HG03095 (cell line): Measurements from ENCODE around the gene TMEM132C.

Source experiments
- ATAC-seq: cut with Tn5 transposase; IDR thresholded peaks from one replicate; pipeline ENCODE4 v1.9.1; 2021; ENCODE audit warnings: moderate library complexity; ENCODE audit not compliant: unreplicated experiment

TMEM132C gene

GRCh38 chr12:128288357-128288756, 21.4 kb downstream of the TMEM132C start:
- ATAC-seq = no peak

DNA sequence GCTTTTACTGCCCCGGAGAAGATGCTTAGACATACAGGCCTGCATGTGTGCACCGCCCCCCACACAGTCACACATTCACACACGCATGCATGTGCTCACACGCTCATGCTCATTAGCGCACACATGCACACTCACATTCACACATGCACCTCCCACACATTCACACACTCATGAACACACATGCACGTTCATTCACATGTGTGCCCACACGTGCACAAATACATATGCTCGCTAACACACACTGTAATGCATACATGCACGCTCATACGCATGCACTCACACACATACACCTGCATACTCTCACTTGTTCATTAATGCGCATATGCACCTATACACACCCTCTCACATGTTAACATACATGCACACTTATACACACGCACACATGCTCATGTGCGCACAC, 21.9 kb downstream of the TMEM132C start:
- ATAC-seq = no peak

DNA sequence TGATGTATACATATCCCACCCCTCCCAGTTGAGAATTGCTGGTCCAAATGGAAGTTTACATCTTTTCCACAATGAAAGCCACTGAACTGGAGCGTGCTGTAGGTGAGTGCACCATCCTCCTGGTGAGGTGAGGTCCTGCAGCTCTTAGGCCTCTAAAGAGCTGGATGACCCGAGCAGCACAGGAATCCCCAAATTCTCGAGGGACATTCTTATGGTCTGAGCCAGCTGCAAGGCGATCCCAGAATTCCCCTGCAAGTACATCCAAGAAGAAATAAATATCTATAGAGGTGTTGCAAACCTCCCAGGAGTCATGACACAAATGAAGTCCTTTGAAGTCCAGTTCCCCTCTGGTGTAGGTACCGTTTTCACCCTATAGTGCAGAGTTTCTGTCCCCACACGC, 24.0 kb downstream of the TMEM132C start:
- no peak for ATAC-seq

DNA sequence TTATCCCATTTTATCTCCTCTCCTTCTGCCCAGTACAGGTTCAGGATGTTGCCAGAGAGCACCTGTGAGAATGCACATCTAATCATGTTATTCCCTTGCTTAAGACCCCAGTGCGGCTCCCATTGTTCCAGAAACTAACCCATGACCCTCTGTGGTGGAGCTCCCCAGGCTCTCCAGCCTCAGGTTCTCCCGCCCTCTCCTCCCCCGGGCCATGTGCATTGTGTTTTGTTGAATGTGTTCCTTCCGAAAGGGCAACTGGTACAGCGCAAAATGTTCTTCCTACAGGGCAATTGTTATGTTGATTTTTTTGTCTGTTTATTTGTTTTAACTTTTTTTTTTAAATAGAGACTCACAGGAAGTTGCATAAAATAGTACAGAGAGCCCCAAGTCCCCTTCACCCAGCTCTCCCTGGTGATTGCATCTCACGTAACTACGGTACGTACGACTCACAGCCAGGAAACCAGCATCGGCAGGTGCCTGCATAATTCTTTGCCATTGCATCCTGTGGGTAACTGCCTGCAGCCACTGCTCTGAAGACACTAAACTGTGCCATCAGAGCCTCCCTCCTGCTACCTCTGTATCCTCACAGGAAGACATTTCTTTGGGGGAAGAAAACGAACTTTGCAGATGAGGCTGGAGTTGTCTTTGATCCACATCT, 31.2 kb downstream of the TMEM132C start:
- no peak for ATAC-seq

- no peak for ATAC-seq
Observed at GRCh38 chr12:128305336-128305892, 38.4 kb downstream of the TMEM132C start.

DNA sequence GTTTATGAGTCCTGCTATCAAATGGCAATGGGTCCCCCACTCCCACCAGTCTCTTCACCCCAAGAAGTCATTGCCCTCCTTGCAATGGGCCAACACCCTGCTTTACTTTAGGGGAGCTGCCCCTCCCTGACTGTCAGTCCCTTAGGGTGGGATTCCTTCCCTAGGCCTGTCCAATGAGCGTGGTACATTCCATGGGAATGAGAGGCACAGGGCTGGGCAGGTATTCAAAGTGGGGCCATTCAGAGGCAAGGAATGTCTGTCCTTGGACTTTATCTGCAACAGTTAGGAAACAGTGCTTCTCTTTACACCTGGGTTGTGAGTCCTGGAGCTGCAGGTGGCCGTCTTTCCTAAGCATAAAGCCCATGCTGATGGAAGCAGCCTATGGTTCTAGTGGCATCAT, 40.8 kb downstream of the TMEM132C start:
- ATAC-seq = no peak

DNA sequence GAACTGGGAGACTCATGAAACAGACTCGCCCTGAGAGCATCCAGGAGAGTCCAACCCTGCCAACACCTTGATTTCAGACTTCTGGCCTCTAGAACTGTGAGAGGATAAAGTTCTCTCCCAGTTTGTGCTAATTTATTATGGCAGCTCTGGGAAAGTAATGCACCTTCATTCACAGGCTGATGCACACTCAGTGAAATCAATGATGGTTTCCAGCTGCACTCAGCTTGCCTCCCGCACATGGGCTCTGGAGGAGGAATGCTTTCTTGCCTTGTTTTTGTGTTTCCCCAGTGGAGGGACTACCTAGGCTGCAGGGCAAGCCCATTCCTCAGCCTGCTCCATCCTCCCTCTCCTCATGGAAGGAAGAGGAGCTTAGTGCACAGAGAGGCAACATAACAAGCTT, 45.7 kb downstream of the TMEM132C start:
- ATAC-seq = no peak

DNA sequence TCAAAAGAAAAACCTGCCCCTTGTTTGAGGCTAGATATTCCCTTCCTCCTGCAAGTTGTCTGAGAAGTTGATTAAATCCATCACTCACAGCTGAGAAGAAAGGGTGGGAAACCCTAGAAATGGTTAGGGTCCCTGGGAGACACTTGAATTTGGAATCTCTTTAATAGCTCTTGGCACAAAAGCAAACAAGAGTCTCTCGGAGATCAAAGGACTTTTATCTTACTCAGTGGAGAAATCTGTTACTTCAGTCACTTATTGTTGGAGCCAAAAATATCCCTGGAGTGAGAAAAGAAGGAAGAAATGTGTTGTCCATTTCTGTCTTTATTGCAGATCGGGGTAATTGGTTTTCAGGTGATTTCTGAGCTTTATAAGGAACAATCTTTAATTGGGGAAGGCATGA, 47.0 kb downstream of the TMEM132C start:
- no peak for ATAC-seq

DNA sequence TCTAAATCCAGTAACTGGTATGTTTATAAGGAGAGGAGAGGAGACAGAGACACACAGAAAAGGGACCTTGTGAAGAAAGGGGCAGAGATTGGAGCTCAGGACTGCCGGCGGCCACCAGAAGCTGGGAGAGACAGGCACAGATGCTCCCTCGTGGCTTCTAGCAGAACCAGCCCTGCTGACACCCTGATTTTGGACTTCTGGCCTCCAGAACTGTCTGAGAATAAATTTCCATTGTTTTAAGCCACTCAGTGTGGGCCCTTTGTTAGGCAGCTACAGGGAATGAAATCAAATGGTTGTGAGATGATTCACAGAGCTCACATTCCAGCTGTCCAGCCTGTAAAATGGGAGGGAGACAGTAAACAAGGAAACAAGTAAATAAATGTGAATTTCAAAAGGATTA, 47.6 kb downstream of the TMEM132C start:
- ATAC-seq = no peak

- ATAC-seq = no peak
Observed at GRCh38 chr12:128316078-128316477, 49.1 kb downstream of the TMEM132C start.

DNA sequence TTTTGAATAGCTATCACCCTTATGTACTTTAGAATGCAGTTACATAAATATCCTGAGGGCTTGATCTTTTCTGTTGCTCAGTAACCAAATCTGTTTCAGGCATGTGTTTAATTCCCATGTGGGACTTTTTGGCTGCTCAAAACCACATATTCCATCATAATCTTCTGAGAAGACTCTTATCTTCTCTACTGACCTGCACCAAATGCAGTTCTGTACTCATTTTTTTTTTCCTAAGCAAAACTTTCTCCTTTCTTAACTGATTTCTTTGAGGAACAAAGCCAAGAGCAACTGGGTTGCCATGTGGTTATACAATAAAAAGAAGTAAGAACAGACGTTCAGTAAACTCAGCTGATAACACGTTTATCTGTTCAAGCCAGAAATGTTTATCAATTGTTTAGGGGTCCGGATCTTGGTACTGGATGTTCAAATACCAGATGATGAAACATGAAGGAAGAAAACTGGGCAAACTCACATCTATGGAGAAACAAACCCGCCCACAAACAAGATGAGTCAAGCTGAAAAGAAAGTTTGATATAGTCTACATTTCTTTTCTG, 50.1 kb downstream of the TMEM132C start:
- no peak for ATAC-seq

DNA sequence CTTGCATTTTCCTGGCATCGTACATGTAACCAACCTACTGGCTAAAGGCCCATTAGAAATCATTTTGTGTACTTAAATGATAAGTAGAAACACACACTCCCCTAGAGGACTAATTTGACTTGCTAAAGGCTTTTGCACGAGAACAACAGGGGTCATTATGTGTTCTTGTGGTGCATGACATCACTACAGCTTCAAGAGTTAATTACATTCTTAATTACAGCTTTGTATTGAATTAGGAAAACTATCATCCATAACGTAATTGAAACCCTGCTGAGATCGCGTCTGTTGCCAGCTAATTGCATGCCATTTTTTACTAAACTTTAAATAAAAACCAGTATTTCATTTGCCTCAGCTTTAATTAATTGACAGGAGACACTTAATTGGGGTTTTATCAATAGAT, 51.4 kb downstream of the TMEM132C start:
- no peak for ATAC-seq

GRCh38 chr12:128318946-128319345, 52.0 kb downstream of the TMEM132C start:
- no peak for ATAC-seq

DNA sequence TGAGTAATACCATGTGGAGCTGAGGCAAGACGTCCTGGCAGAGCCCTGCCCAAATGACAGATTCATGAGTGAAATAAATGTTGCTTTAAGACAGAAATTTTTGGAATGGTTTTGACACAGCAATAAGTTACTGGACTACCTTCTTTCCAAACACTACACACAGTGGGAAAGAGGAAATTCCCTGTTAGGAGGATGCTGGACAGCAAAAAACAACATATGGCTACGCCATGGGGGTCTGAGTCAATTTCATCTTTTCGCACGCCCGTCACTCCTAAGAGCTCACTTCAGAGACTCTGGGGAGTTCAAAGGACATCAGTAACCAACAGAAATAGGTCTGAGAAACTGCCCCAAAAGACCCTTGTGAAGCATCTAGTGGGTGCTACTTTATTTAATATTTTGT, 55.4 kb downstream of the TMEM132C start:
- ATAC-seq = no peak

DNA sequence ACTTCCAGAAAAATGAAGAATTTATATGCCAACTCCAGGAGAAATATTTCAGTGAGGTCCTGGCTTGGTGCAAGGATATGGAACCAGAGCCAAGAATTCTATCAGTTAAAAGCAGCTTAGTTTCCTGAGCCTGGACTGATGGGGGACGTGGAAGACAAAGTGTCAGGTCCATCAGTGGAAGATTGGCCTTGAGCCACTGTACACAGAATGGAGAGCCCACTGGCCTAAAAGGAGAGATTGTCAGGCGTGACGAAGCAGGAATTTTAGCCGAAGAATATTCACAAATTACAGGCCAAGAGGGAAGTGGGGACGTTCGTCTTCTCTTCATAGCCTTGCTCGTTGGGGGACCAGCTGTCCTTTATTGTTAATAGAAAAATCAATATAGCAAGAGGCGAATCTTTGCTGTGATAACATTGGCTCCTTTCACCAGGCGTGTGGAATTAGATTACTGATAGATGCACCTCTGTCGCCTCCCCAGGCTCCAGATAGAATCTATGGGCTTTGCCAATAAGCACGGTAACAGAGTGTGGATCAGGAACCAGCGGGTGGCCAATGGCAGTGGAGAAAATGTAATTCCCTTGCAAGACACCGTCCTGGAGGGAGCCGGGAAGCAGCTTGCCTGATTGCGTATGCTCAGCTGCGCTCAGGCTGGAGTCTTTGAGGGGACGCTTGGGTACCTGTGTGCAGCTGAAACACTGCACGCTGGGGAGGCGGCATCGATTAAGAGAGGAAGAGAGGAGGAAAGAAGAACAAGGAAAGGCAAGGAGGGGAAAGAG, 56.4 kb downstream of the TMEM132C start:
- no peak for ATAC-seq

- no peak for ATAC-seq
Observed at GRCh38 chr12:128325646-128326045, 58.7 kb downstream of the TMEM132C start.

- ATAC-seq = no peak
Observed at GRCh38 chr12:128326406-128326805, 59.4 kb downstream of the TMEM132C start.

DNA sequence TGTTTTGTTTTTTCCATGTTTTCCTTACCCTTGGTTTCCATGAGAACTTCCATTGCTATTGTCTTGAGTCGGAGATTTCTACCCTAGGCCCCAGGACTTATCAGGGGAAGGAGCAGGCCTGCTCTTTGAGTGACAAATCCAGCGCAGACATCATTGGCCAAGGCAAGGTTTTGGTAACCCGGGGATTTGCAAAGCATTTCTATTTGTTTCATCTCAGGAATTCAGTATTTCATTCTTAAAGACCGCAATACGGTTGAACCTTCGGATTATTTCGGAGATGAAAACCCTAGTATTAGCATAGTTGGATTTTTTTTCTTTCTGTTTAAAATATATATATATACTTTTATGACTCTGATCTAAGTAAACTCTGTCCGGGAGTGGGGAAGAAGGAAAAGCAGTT, 62.0 kb downstream of the TMEM132C start:
- ATAC-seq = no peak

GRCh38 chr12:128336204-128337070, 69.5 kb downstream of the TMEM132C start:
- no peak for ATAC-seq

DNA sequence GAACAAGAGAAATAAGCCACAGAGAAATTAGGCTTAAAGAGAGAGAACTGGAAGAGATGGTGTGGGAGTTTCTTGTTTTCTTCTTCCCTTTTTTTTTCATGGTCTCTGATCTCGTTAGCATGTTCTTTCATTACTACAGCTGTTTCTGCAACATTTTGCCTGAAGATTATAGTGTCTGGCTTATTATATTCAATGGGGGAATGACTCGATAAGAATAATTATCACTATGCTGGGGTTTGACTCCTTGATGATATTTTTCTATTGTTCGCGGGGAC, 70.0 kb downstream of the TMEM132C start:
- no peak for ATAC-seq

DNA sequence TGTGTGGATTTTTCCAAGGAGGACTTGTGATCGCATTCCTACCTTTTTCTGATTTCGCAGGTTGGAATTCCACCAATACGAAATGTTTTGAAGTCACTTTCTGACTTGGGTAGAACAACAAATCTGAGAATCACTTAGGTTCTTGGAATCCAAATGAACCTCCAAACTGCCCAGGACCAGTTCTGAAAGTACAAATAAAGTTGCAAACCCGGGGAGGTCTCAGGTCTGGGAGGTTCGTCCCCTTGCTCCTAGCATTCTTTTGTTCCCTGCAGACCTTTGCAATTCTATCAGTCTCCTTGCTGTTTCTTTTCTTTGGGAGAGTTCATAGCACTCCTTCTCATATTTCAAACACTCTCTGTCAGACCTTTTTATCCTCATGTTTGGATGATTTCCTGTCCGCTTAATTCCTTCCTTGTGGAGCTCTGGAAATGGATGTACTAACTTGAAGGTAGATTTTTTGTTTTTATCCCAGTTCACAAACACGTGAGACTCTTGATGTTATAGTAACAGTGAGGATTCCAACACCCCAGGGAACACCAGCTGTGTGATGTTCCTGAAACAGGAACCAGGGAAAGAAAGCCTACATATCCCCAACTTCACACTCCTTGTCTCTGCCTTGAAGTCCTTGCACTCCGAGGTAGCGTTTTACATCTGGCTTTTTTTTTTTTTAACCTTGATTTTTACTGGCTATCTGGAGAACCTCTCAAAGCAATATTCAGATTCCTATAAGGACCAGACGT, 70.6 kb downstream of the TMEM132C start:
- no peak for ATAC-seq
